ENCODE measurements around the gene ITGAL. TPM values are rescaled to one million over a fixed set of nuclear protein-coding genes. Genes with fewer than 3 reads are reported as not detected.
"Not testable (repeated sequence)": the region's sequence is repeated elsewhere in the genome, so short reads cannot be mapped to it uniquely, and the experiment has no call there.

The ITGAL gene
- total RNA-seq, 2 donors from 2014 or later = 319 to 344 TPM

GRCh38 chr16:30533748-30534367 is 61.3 kb downstream of the ITGAL start:
- Mint-ChIP-seq H3K27me3 (no peaks in the 10 kb centered on the region), H3K4me1 (no peaks in the 10 kb centered on the region), H3K9me3 (no peaks in the 10 kb centered on the region), H3K4me3 (peak overlapping the region; percentile 99), H3K27ac (peak overlapping the region; percentile 99), H3K36me3 (ENCODE audit: low read depth) (peaks cover 70% of the 10 kb centered on the region)
- peak; percentile 1 for ATAC-seq (replicated peaks)

DNA sequence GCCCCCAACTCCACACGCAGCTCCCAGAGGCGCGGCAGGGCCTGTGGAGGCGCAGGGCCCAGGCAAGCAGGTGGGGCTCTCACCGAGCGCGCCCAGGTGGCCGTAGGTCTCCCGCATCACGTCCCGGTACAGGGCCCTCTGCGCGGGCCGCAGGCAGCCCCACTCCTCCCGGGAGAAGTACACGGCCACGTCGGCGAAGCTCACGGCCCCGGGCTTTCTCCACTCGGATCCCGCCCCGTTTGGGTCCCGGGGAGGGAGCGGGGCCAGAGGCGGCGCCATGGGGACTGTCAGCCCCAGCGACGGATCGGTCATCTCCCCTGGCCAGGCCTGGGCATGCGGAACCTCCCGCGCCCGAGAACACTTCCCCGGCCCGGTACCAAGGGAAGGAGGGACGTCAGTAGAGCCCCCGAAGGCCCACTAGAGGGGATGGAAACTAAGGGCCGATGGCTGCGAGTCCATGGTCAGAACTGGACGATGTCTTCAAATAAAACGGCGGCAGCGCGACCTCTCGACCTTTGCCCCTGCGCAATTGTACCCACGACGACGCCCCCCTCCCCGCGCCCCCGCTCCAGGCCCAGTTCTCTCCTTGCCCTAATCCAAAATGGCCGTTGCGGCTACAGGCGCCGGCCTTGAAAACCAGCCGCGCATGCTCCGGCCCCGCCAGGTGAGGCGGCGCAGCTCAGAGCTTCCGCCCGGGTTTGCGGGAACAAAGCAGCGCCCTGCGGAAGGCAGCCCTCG is 62.0 kb downstream of the ITGAL start, which contains the start of gene ZNF747:
ZNF747 (minus strand) TSS at position 491 of the 738 bp plus-strand sequence; CDS start at position 312, 179 bp downstream.
- Mint-ChIP-seq H3K27ac (peak within 1 kb of the TSS; percentile 99), H3K27me3 (no peaks in the 10 kb centered on the region), H3K4me3 (peak within 1 kb of the TSS; percentile 99), H3K9me3 (no peaks in the 10 kb centered on the region), H3K4me1 (no peaks in the 10 kb centered on the region), H3K36me3 (ENCODE audit: low read depth) (peaks cover 70% of the 10 kb centered on the region)
- ATAC-seq (replicated peaks) = peak; percentile 82

- ATAC-seq (replicated peaks) = peak; percentile 31
These were observed 62.7 kb downstream of the ITGAL start for GRCh38 chr16:30535106-30535776.

GRCh38 chr16:30535777-30536190 is 63.2 kb downstream of the ITGAL start:
- no peaks in the 10 kb centered on the region for H3K27me3 Mint-ChIP-seq
- peak; percentile 77 for ATAC-seq (replicated peaks)
- H3K4me1 Mint-ChIP-seq = no peaks in the 10 kb centered on the region
- H3K27ac Mint-ChIP-seq = peak overlapping the region; percentile 99
- peaks cover 63% of the 10 kb centered on the region for H3K36me3 Mint-ChIP-seq (ENCODE audit: low read depth)
- no peaks in the 10 kb centered on the region for H3K9me3 Mint-ChIP-seq
- H3K4me3 Mint-ChIP-seq = peak overlapping the region; percentile 99

More at GRCh38 chr16:30535106-30535776, 62.7 kb downstream of the ITGAL start:
- Mint-ChIP-seq H3K27ac (peak overlapping the region; percentile 99), H3K27me3 (no peaks in the 10 kb centered on the region), H3K36me3 (ENCODE audit: low read depth) (peaks cover 68% of the 10 kb centered on the region), H3K4me3 (peak overlapping the region; percentile 99), H3K4me1 (no peaks in the 10 kb centered on the region), H3K9me3 (no peaks in the 10 kb centered on the region)

- not testable (repeated sequence) for H3K27me3 Mint-ChIP-seq; ATAC-seq (replicated peaks); H3K9me3 Mint-ChIP-seq; H3K4me1 Mint-ChIP-seq
- Mint-ChIP-seq H3K27ac (peak overlapping the region; percentile 99), H3K4me3 (peak overlapping the region; percentile 99), H3K36me3 (ENCODE audit: low read depth) (peaks cover 56% of the 10 kb centered on the region)
These were observed 64.0 kb downstream of the ITGAL start for GRCh38 chr16:30536391-30537024.

DNA sequence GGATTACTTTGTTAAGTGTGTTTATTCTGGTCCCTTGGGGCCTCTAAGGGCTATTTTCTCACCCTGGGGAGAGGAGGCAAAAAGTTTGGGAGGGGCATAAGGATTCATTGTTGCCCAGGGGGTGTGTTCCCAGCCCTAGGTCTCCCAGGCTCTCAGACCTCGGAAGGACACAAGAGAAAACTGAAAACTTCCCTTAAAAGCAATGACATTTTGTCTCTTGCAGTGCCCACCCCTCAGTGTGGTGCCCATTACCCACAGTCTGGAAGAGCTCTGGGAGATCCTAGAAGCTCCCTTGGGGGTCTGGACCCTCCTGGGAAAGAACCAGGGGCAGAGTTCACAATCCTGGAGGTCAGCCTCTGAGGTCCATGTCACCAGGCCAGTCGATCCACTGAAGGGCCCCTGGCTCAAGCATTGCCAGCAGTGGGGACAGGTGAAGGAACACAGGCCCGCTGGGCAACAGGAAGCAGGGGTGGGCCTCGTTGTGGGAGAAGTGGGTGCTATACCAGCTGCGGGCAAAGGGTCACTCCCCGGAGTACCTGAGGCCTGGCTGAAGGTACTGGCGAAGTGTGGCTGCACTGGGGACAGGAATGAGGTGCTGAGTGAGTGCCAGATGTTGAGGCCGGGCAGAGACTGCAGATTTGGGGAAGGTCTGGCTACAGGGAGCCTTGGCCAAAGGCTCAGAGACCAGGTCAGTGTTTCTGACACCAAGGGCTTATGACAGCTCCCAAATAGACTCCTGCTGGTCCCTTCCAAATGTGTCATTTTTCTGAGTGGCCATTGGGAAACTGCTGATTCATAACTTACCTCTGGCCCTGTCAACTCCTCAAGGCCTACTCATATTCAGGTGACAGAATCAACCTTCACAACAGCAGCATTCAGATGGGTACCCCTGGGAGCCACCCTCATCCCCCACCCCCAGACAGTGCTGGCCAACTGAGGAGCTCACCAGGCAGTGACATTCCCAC is 66.7 kb downstream of the ITGAL start:
- Mint-ChIP-seq H3K4me1 (no peaks in the 10 kb centered on the region), H3K4me3 (no peak overlapping the region), H3K9me3 (no peaks in the 10 kb centered on the region), H3K36me3 (ENCODE audit: low read depth) (peaks cover 42% of the 10 kb centered on the region), H3K27ac (no peak overlapping the region), H3K27me3 (no peaks in the 10 kb centered on the region)
- ATAC-seq (replicated peaks) = no peak

- not testable (repeated sequence) for ATAC-seq (replicated peaks); H3K27me3 Mint-ChIP-seq; H3K4me3 Mint-ChIP-seq; H3K27ac Mint-ChIP-seq; H3K4me1 Mint-ChIP-seq; H3K9me3 Mint-ChIP-seq
- peaks cover 36% of the 10 kb centered on the region for H3K36me3 Mint-ChIP-seq (ENCODE audit: low read depth)
These were observed 67.5 kb downstream of the ITGAL start for GRCh38 chr16:30539986-30540526.

- H3K4me3 Mint-ChIP-seq; ATAC-seq (replicated peaks); H3K27ac Mint-ChIP-seq; H3K9me3 Mint-ChIP-seq; H3K27me3 Mint-ChIP-seq; H3K4me1 Mint-ChIP-seq: not testable (repeated sequence)
- H3K36me3 Mint-ChIP-seq (ENCODE audit: low read depth) = peaks cover 28% of the 10 kb centered on the region
These were observed 68.4 kb downstream of the ITGAL start for GRCh38 chr16:30540916-30541464.

- Mint-ChIP-seq H3K4me1 (peaks cover 7% of the 10 kb centered on the region), H3K27ac (no peak overlapping the region), H3K9me3 (no peaks in the 10 kb centered on the region), H3K36me3 (ENCODE audit: low read depth) (peaks cover 21% of the 10 kb centered on the region), H3K4me3 (no peak overlapping the region), H3K27me3 (no peaks in the 10 kb centered on the region)
- ATAC-seq (replicated peaks) = no peak
These were observed 69.2 kb downstream of the ITGAL start for GRCh38 chr16:30541502-30542329.

DNA sequence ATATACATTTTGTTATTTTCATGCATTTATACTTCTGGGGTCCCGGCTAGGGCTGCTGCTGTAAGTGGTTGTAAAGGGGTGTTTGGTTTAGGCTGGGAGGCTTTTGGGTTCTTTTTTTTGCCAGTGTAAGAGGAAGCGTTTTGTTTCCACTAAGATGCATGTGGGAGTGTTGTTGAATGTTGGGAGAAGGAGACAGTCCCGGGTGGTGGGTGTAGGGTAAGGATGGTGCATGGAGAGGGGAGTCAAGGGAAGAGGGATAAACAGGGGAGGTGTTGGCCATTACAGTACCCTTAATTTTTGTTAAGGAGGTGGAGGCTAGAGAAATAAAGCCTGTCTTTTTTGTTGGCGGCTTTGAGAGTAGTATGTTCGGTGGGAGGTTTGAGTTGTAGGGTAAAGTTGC is 70.5 kb downstream of the ITGAL start:
- Mint-ChIP-seq H3K9me3 (no peaks in the 10 kb centered on the region), H3K4me3 (no peak overlapping the region), H3K27ac (no peak overlapping the region), H3K4me1 (peaks cover 7% of the 10 kb centered on the region), H3K27me3 (no peaks in the 10 kb centered on the region), H3K36me3 (ENCODE audit: low read depth) (peaks cover 7% of the 10 kb centered on the region)
- no peak for ATAC-seq (replicated peaks)

GRCh38 chr16:30546115-30546514 is 73.6 kb downstream of the ITGAL start:
- no peaks in the 10 kb centered on the region for H3K36me3 Mint-ChIP-seq (ENCODE audit: low read depth)
- no peaks in the 10 kb centered on the region for H3K27me3 Mint-ChIP-seq
- H3K9me3 Mint-ChIP-seq = no peaks in the 10 kb centered on the region
- H3K4me1 Mint-ChIP-seq = peaks cover 14% of the 10 kb centered on the region
- ATAC-seq (replicated peaks) = no peak
- H3K27ac Mint-ChIP-seq = peak overlapping the region; percentile 15
- no peak overlapping the region for H3K4me3 Mint-ChIP-seq

GRCh38 chr16:30548416-30549253 is 76.1 kb downstream of the ITGAL start:
- Mint-ChIP-seq H3K4me3 (peak overlapping the region; percentile 0), H3K4me1 (peaks cover 29% of the 10 kb centered on the region), H3K27ac (peak overlapping the region; percentile 58), H3K9me3 (no peaks in the 10 kb centered on the region), H3K36me3 (ENCODE audit: low read depth) (peaks cover 12% of the 10 kb centered on the region), H3K27me3 (no peaks in the 10 kb centered on the region)
- no peak for ATAC-seq (replicated peaks)

Measured in activated T-helper 17 cell treated with anti-CD3 and anti-CD28 coated beads, Interleukin-2, amount 50 U/mL, for 72 hours (primary cell).